IMR-90 (cell line): Measurements from ENCODE around the gene MALL. TPM values are rescaled to one million over a fixed set of nuclear protein-coding genes. Genes with fewer than 3 reads are reported as not detected.
"Not testable (repeated sequence)": the region's sequence is repeated elsewhere in the genome, so short reads cannot be mapped to it uniquely, and the experiment has no call there.

Experiments used
- ATAC-seq: fragments of 200-7000 bp; cut with Tn5 transposase; 2 replicates; pipeline ENCODE4 v1.9.1; 2020; ENCODE audit warnings: low read depth, mild to moderate bottlenecking, moderate library complexity
- BruUV-seq: library from RNA; stranded (reverse); fragments of 400-500 nt; replicated peaks from 2 replicates; lab custom pipeline; 2021; lab: Mats Ljungman, UMichigan
- CTCF ChIA-PET: fragments of 300-600 bp; formaldehyde crosslinking; extraction: SDS; loops from one replicate; lab custom pipeline; 2021; ENCODE audit warnings: antibody characterized with exemption; lab: Yijun Ruan, JAX
- POLR2A ChIA-PET: fragments of 300-600 bp; sonication (Branson Sonifier 250); formaldehyde crosslinking; loops from one replicate; lab custom pipeline; 2022; ENCODE audit warnings: antibody characterized with exemption; ENCODE audit not compliant: unreplicated experiment; lab: Charles Lee
- DNase-seq: peaks from one replicate; pipeline ENCODE4 v3.0.0; 2013
- H2AFZ ChIP-seq: replicated peaks from 2 replicates; pipeline ENCODE3; 2013; ENCODE audit warnings: low read length, mild to moderate bottlenecking; ENCODE audit not compliant: poor library complexity
- H2AK5ac ChIP-seq: 2 replicates; pipeline ENCODE4 v1.6.1; 2013; ENCODE audit warnings: low read depth, low read length, inconsistent platforms
- H2AK9ac ChIP-seq: replicated peaks from 2 replicates; pipeline ENCODE3; 2013; ENCODE audit warnings: mild to moderate bottlenecking, low read depth, low read length, moderate library complexity; ENCODE audit not compliant: poor library complexity
- H2BK120ac ChIP-seq: 2 replicates; pipeline ENCODE4 v1.6.1; 2013; ENCODE audit warnings: low read depth, low read length, inconsistent platforms
- H2BK15ac ChIP-seq: 3 replicates; pipeline ENCODE4 v1.6.1; 2013; ENCODE audit warnings: low read depth, low read length, inconsistent platforms
- H2BK20ac ChIP-seq: 2 replicates; pipeline ENCODE4 v1.6.1; 2013; ENCODE audit warnings: low read depth, mild to moderate bottlenecking, inconsistent platforms, low read length, moderate library complexity
- H2BK5ac ChIP-seq: 2 replicates; pipeline ENCODE4 v1.6.1; 2013; ENCODE audit warnings: mild to moderate bottlenecking, low read depth, low read length, inconsistent platforms; ENCODE audit not compliant: poor library complexity, severe bottlenecking
- H3K14ac ChIP-seq: replicated peaks from 2 replicates; pipeline ENCODE4 v1.6.1; 2013; ENCODE audit warnings: low read depth, low read length, inconsistent platforms
- H3K18ac ChIP-seq: 2 replicates; pipeline ENCODE4 v1.6.1; 2013; ENCODE audit warnings: low read depth, low read length, control low read depth
- H3K23ac ChIP-seq: 2 replicates; pipeline ENCODE4 v1.6.1; 2013; ENCODE audit warnings: low read depth, low read length, inconsistent platforms
- H3K27ac ChIP-seq: 2 replicates; pipeline ENCODE4 v1.5.1; 2013; ENCODE audit warnings: mild to moderate bottlenecking, control low read depth, low read length; ENCODE audit not compliant: insufficient read depth
- H3K27me3 ChIP-seq: 2 replicates; pipeline ENCODE4 v1.6.1; 2013; ENCODE audit warnings: low read length; ENCODE audit not compliant: control insufficient read depth, insufficient read depth
- H3K36me3 ChIP-seq: 2 replicates; pipeline ENCODE4 v1.6.1; 2013; ENCODE audit warnings: low read length, mixed read lengths; ENCODE audit not compliant: control insufficient read depth, insufficient read depth
- H3K4ac ChIP-seq: 2 replicates; pipeline ENCODE4 v1.6.1; 2013; ENCODE audit warnings: low read depth, low read length, inconsistent platforms
- H3K4me1 ChIP-seq: 2 replicates; pipeline ENCODE4 v1.6.1; 2013; ENCODE audit warnings: low read length, mixed read lengths; ENCODE audit not compliant: control insufficient read depth, insufficient read depth
- H3K4me2 ChIP-seq: 2 replicates; pipeline ENCODE4 v1.6.1; 2013; ENCODE audit warnings: low read depth, mild to moderate bottlenecking, control low read depth, low read length, moderate library complexity
- H3K4me3 ChIP-seq: 2 replicates; pipeline ENCODE4 v1.5.1; 2013; ENCODE audit warnings: low read depth, mild to moderate bottlenecking, control low read depth, low read length, moderate library complexity; ENCODE audit not compliant: insufficient read depth
- H3K56ac ChIP-seq: 2 replicates; pipeline ENCODE4 v1.6.1; 2013; ENCODE audit warnings: low read length, inconsistent platforms; ENCODE audit not compliant: insufficient read depth; ENCODE audit errors: extremely low read depth
- H3K79me1 ChIP-seq, 2 experiments: 2 replicates each; pipeline ENCODE4 v1.6.1; 2013; ENCODE audit warnings: low read length in 2 of 2, inconsistent platforms in 1 of 2, low read depth in 1 of 2
- H3K9ac ChIP-seq: 2 replicates; pipeline ENCODE4 v1.6.1; 2013; ENCODE audit warnings: low read depth, low read length, control low read depth
- H3K9me1 ChIP-seq: 2 replicates; pipeline ENCODE4 v1.6.1; 2013; ENCODE audit warnings: low read length, inconsistent platforms; ENCODE audit not compliant: insufficient read depth
- H3K9me3 ChIP-seq: 2 replicates; pipeline ENCODE4 v1.6.1; 2013; ENCODE audit warnings: low read length; ENCODE audit not compliant: control insufficient read depth, insufficient read depth
- H4K20me1 ChIP-seq: 2 replicates; pipeline ENCODE4 v1.6.1; 2013; ENCODE audit warnings: low read length, inconsistent platforms; ENCODE audit not compliant: insufficient read depth
- H4K5ac ChIP-seq: 2 replicates; pipeline ENCODE4 v1.6.1; 2013; ENCODE audit warnings: mild to moderate bottlenecking, low read depth, low read length, control low read depth
- H4K8ac ChIP-seq, 2 experiments: 2 replicates each; pipeline ENCODE4 v1.6.1; 2013; ENCODE audit warnings: low read depth in 2 of 2, low read length in 2 of 2, control low read depth in 1 of 2, inconsistent platforms in 1 of 2
- H4K91ac ChIP-seq: 2 replicates; pipeline ENCODE4 v1.6.1; 2013; ENCODE audit warnings: low read depth, low read length, inconsistent platforms; ENCODE audit not compliant: insufficient read depth
- WGBS, 2 experiments: methylation state at CpG; one replicate each; pipeline versions ENCODE4 v1.1.5 to v1.1.7; 2013; ENCODE audit warnings: missing lambda C conversion rate in 2 of 2; ENCODE audit not compliant: insufficient read length in 1 of 2; ENCODE audit errors: extremely low coverage in 2 of 2; 5-methylcytosine and 5-hydroxymethylcytosine counted together
- dilution Hi-C: fragments of 300-500 bp; cut with HindIII; formaldehyde crosslinking; loops from one replicate; pipeline ENCODE4 v1.14.3; 2018; ENCODE audit warnings: low sequenced_read_pairs; ENCODE audit not compliant: unreplicated experiment
- in situ Hi-C: fragments of 300-500 bp; cut with MboI; formaldehyde crosslinking; loops from 3 replicates; pipeline ENCODE4 v1.14.3; 2019; ENCODE audit warnings: low sequenced_read_pairs, inconsistent platforms, mixed read lengths
- intact Hi-C: fragments of 100-400 bp; cut with micrococcal nuclease; formaldehyde crosslinking; loops from 2 replicates; pipeline ENCODE4 v1.10.0; 2022
- polyA plus RNA-seq, 3 experiments: library from polyadenylated mRNA; depleted of rRNA; stranded (reverse); fragments of >200 nt; gene quantifications; 2 replicates each; pipeline ENCODE4 v1.2.3, GENCODE V29; 2012; ENCODE audit warnings: low replicate concordance in 1 of 3
- total RNA-seq: library from RNA; depleted of rRNA; stranded (reverse); fragments of >200 nt; gene quantifications from 2 replicates; pipeline ENCODE4 v1.2.3, GENCODE V29; 2012

Gene MALL
- total and polyA plus RNA-seq, 2 of the 4 experiments (the other 2 are of a cell fraction) = 1.6 TPM

DNA sequence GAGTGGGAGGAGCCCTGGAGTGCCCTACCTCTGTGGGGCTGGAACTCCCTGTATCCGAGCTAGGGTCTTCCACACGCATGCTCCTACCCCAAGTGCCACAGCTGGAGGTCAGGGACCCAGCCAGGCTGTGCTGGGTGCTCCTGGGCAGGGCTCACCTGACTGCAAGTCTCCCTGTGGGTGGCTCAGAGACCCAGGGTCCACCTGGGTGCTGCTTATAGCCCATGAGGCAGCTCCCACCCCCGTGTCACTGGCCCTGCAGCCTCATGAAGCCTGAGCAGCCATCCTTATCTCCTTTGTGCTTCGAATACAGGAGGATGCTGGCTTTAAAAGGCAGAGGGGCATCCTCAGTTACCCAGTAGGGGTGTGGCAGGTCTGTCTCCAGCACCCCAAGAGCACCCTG is 14.7 kb downstream of the MALL start:
- H4K20me1 ChIP-seq, dilution Hi-C loops, intact Hi-C loops, H3K56ac ChIP-seq, in situ Hi-C loops, H3K9me3 ChIP-seq, H3K4me3 ChIP-seq, POLR2A ChIA-PET, BruUV-seq, H3K79me1 ChIP-seq, DNase-seq, H3K36me3 ChIP-seq, H3K27me3 ChIP-seq, CTCF ChIA-PET: not testable (repeated sequence)
- H3K18ac ChIP-seq = peak overlapping the region; percentile 73
- H2BK120ac ChIP-seq = peak overlapping the region; percentile 100
- H3K23ac ChIP-seq = peak overlapping the region; percentile 93
- H4K8ac ChIP-seq = peak overlapping the region; percentile 98
- peaks cover 37% of the 10 kb centered on the region for H3K9me1 ChIP-seq
- WGBS, 2 experiments = 60% methylated on average over 4 of the region's 4 CpGs; no CpG with 5 or more reads in 1 of the 2 experiments
- H4K5ac ChIP-seq = peak overlapping the region; percentile 85
- H3K4me1 ChIP-seq = peaks cover 26% of the 10 kb centered on the region
- peak overlapping the region; percentile 89 for H2AFZ ChIP-seq
- peak overlapping the region; percentile 94 for H3K27ac ChIP-seq
- H2AK5ac ChIP-seq = peak overlapping the region; percentile 99
- H3K9ac ChIP-seq = 0 out of 2 replicates have a peak overlapping the region, but pooled peaks have one; percentile 38
- H3K14ac ChIP-seq = peak overlapping the region; percentile 91
- peak overlapping the region; percentile 99 for H4K91ac ChIP-seq
- peak overlapping the region; percentile 99 for H2BK20ac ChIP-seq
- H2AK9ac ChIP-seq = peak overlapping the region; percentile 70
- peak overlapping the region; percentile 98 for H2BK5ac ChIP-seq
- peak overlapping the region; percentile 99 for H3K4ac ChIP-seq
- H2BK15ac ChIP-seq = peak overlapping the region; percentile 84; the same call in 2 of the 3 replicates
- peak overlapping the region; percentile 30; the same call in 1 of the 2 replicates for H3K4me2 ChIP-seq
- peak; percentile 19 for ATAC-seq
